ENCODE data around the gene PHACTR3.

PHACTR3 gene

GRCh38 chr20:59743767-59744485 lies 139.6 kb downstream of the PHACTR3 start:
- peak; percentile 22 for DNase-seq (ENCODE audit: low read depth)

DNA sequence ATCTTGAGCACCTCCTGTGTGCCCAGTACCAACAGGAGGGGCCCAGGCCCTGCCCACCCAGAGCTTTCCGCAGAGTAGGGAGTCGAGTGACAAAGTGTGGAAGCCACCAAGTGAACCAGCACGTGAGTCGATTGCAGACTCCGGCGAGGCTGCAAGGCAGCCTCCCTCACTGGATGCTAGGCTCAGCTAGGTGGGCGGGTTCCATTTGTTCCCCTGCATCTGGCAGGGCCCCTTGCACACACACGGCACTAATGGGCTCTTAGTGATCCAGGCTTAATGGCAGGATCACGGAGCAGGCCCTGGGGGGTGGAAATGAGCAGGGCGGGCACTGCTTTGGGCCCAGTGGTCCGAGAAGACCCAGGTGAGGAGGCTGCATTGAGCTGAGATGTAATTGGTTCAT lies 140.4 kb downstream of the PHACTR3 start:
- DNase-seq (ENCODE audit: low read depth): no peak
- no peak for TF ChIP-seq CTCF (conservative IDR thresholded peaks at IDR 0.05; ENCODE audit: low read length)
- H3K4me3 ChIP-seq (ENCODE audit: low read length): no peak overlapping the region

More at GRCh38 chr20:59743767-59744485, 139.6 kb downstream of the PHACTR3 start:
- TF ChIP-seq CTCF (conservative IDR thresholded peaks at IDR 0.05; ENCODE audit: low read length): peak; percentile 7; the same call in 1 of the 2 replicates
- no peak overlapping the region for H3K4me3 ChIP-seq (ENCODE audit: low read length)

DNA sequence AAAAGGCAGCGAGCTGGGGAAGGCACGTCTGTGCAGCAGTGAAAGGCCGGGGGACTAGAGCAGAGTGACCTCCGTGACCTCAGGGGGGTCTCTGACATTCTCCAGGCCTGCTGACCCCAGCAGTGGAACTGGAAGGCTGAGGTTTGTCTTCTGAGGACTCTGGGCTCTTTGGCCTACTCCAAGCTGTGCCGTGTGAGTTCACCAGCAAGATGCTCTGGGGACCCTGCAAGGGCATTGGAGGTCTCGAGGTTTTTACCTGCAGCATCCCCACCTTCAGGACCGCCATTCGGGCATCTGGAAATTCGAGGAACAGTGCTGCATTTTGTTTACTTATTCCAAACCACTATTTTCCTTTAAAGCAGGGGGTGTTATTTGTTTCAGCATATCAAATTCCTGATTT lies 140.9 kb downstream of the PHACTR3 start:
- DNase-seq (ENCODE audit: low read depth): no peak
- TF ChIP-seq CTCF (conservative IDR thresholded peaks at IDR 0.05; ENCODE audit: low read length): no peak
- H3K4me3 ChIP-seq (ENCODE audit: low read length): no peak overlapping the region

DNA sequence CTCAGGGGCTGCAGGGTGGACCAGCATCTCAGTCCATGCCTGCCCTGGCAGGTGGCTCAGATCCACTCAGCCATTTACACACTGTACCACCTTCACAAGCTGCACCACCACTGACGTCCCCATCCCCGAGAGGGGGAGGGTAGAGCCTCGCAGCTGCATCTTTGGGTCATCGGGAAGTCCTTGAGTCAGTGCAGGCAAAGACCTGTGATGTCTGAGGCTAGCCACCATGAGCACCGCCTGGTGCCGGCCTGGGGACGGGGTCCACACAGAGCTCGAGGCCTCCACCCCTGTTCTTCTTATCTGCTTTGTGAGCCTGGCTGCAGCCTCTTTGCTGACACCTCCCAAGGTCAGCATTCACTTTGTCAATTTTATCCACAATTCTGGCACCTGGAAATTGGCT lies 141.4 kb downstream of the PHACTR3 start:
- H3K4me3 ChIP-seq (ENCODE audit: low read length): no peak overlapping the region
- DNase-seq (ENCODE audit: low read depth): no peak
- no peak for TF ChIP-seq CTCF (conservative IDR thresholded peaks at IDR 0.05; ENCODE audit: low read length)

DNA sequence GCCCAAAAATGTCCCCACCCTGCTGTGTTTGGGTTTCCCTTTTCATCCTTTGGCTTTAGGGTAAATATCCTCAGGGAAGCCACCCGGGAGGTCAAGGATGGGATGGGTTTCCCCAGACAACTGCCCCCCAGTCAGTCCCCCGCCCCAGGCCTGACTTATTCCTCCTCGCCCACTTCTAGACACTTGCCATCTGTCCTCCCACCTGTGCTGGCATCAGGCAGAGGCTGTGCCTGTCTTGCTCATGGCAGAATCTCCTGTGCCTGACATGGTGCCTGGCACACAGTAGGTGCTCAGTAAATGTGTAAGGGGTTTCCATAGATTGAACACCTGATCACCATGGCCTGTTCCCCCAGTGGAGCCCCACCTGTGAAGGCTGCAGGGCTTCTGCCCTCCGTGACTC lies 141.8 kb downstream of the PHACTR3 start:
- H3K4me3 ChIP-seq (ENCODE audit: low read length): no peak overlapping the region
- no peak for TF ChIP-seq CTCF (conservative IDR thresholded peaks at IDR 0.05; ENCODE audit: low read length)
- DNase-seq (ENCODE audit: low read depth): no peak

GRCh38 chr20:59747671-59748515 lies 143.6 kb downstream of the PHACTR3 start:
- TF ChIP-seq CTCF (conservative IDR thresholded peaks at IDR 0.05; ENCODE audit: low read length): no peak
- no peak for DNase-seq (ENCODE audit: low read depth)
- no peak overlapping the region for H3K4me3 ChIP-seq (ENCODE audit: low read length)
